GM12892 (cell line): ENCODE results near the gene BIN1.
A peak's percentile ranks its signal among the peaks of the same experiment; 100 is the strongest.

Experiments used
- DNase-seq: peaks from one replicate; pipeline ENCODE4 v3.0.0; 2011; ENCODE audit not compliant: insufficient read length
- FAIRE-seq: peaks from 2 replicates; lab custom pipeline; 2011; peaks lifted over from hg19 to GRCh38; lab: Jason Lieb, UNC
- POLR2A ChIP-seq: IDR thresholded peaks from 2 replicates; pipeline ENCODE4 v1.6.1; 2011; ENCODE audit warnings: low read depth, low read length, control low read depth
- POLR2AphosphoS5 ChIP-seq: IDR thresholded peaks from 2 replicates; pipeline ENCODE4 v1.6.1; 2011; ENCODE audit warnings: low read depth, low read length, control low read depth
- TAF1 ChIP-seq: IDR thresholded peaks from 2 replicates; pipeline ENCODE4 v1.6.1; 2011; ENCODE audit warnings: low read depth, mild to moderate bottlenecking, control low read depth, low read length, borderline replicate concordance

Gene BIN1

GRCh38 chr2:127051116-127052056 lies 55.6 kb downstream of the BIN1 start:
- DNase-seq (peak; percentile 2), FAIRE-seq (no peak)
- TF ChIP-seq POLR2AphosphoS5 (no peak), POLR2A (no peak), TAF1 (no peak)

- TF ChIP-seq POLR2A (no peak), POLR2AphosphoS5 (no peak), TAF1 (no peak)
- peak; percentile 26 for DNase-seq
- no peak for FAIRE-seq
These were observed 56.2 kb downstream of the BIN1 start for GRCh38 chr2:127050803-127051115.

- peak; percentile 94 for DNase-seq
- peak; percentile 71 for FAIRE-seq
- TF ChIP-seq POLR2A (no peak), TAF1 (no peak), POLR2AphosphoS5 (no peak)
These were observed 56.8 kb downstream of the BIN1 start for GRCh38 chr2:127049927-127050802.

GRCh38 chr2:127048969-127049897 lies 57.7 kb downstream of the BIN1 start:
- no peak for FAIRE-seq
- DNase-seq: peak; percentile 33
- TF ChIP-seq POLR2A (no peak), POLR2AphosphoS5 (no peak), TAF1 (no peak)

- FAIRE-seq (no peak), DNase-seq (no peak)
- TF ChIP-seq POLR2A (no peak), POLR2AphosphoS5 (no peak), TAF1 (no peak)
These were observed 58.4 kb downstream of the BIN1 start for GRCh38 chr2:127048618-127048935.

- FAIRE-seq: no peak
These were observed 59.0 kb downstream of the BIN1 start for GRCh38 chr2:127047716-127048617.

GRCh38 chr2:127047054-127047453 lies 59.9 kb downstream of the BIN1 start:
- no peak for TF ChIP-seq POLR2AphosphoS5
- no peak for TF ChIP-seq POLR2A
- TF ChIP-seq TAF1: no peak
- FAIRE-seq (no peak), DNase-seq (no peak)

More at GRCh38 chr2:127047716-127048617, 59.0 kb downstream of the BIN1 start:
- DNase-seq: peak; percentile 6
- TF ChIP-seq POLR2AphosphoS5 (no peak), TAF1 (no peak), POLR2A (no peak)

- no peak for FAIRE-seq
These were observed 60.4 kb downstream of the BIN1 start for GRCh38 chr2:127046579-127046978.

GRCh38 chr2:127045792-127046501 lies 61.0 kb downstream of the BIN1 start:
- FAIRE-seq (no peak), DNase-seq (no peak)
- TF ChIP-seq TAF1 (no peak), POLR2AphosphoS5 (no peak), POLR2A (no peak)

More at GRCh38 chr2:127046579-127046978, 60.4 kb downstream of the BIN1 start:
- DNase-seq: no peak
- TF ChIP-seq POLR2A: no peak
- no peak for TF ChIP-seq POLR2AphosphoS5
- no peak for TF ChIP-seq TAF1
